ENCODE data around the gene ADORA2B. TPM values are rescaled to one million over a fixed set of nuclear protein-coding genes. Genes with fewer than 3 reads are reported as not detected.
A peak's percentile ranks its signal among the peaks of the same experiment; 100 is the strongest.

ADORA2B gene
- total RNA-seq, 1 donor from 2014 or later: 5.0 TPM

DNA sequence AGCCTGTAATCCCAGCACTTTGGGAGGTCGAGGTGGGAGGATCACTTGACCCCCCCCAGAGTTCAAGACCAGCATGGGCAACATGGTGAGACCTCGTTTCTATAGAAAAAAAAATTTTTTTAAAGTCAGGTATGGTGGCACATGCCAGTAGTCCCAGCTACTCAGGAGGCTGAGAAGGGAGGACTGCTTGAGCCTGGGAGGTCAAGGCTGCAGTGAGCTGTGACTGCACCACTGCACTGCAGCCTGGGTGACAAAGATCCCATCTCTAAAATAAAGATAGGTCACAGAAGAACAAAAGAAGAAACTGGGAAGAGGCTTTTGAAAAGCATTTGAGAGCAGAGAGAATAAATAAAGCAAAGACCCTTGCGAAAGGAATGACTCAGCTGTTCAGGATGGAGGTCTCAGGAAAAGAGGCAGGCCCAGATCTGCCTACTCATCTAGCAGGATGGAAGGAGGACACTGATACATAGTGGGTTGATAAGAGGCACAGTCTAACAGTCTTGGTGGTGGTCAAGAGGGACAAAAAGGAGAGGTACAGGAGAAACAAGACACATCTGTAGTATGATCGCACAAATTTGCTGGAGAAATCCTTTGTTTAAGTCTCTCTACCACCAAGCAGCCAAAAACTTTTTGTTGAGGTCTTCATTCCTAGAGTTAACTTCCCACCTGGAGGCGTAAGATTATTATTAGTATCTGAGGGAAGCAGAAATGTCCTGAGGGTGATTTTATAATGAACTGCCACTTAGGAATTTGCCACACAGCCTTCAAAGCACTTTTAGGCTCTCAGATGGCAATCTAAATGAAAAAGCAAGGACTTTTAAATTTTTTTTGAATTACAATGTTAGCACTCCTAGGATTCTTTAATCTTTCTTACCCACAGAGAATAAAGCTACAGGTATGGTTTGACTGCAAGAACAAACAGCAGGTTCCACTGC, 37.0 kb downstream of the ADORA2B start:
- DNase-seq (ENCODE audit: low read depth): no peak

DNA sequence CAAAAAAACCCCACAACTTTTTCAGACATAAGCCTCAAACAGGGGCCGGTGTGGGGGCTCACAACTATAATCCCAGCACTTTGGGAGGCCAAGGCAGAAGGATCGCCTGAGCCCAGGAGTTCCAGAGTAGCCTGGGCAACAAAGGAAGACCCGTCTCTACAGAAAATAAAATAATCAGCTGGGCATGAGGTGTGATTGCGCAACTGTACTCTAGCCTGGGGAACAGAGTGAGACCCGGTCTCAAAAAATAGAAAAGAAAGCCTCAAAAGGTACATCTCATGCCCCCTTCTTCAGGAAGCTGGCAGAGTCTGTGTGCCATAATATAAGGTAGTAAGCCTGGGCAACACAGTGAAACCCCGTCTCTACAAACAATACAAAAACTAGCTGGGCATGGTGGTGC, 51.4 kb downstream of the ADORA2B start:
- no peak for DNase-seq (ENCODE audit: low read depth)

DNA sequence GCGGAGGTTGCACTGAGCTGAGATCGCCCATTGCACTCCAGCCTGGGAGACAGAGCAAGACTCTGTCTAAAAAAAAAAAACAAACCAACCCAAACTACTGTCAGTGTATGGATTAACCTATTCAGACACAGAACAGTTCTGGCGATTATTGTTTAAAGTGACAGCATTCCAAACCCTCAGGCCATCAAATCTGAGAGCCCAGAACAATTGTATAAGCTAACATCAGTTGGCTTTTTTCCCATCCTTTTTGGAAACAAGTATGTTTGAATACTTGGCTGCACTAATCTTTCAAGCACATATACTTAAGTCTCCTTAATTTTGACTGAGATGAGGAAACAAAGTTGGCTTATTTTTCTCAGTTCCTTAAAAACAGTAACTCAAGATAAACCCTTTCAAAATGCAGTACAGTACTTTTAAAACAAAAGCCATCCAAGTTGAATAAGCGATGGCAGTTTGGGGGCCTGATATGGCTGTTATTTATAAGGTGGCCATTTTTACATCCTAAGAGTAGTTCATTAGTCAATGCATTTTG, 53.2 kb downstream of the ADORA2B start:
- DNase-seq (ENCODE audit: low read depth): no peak

DNA sequence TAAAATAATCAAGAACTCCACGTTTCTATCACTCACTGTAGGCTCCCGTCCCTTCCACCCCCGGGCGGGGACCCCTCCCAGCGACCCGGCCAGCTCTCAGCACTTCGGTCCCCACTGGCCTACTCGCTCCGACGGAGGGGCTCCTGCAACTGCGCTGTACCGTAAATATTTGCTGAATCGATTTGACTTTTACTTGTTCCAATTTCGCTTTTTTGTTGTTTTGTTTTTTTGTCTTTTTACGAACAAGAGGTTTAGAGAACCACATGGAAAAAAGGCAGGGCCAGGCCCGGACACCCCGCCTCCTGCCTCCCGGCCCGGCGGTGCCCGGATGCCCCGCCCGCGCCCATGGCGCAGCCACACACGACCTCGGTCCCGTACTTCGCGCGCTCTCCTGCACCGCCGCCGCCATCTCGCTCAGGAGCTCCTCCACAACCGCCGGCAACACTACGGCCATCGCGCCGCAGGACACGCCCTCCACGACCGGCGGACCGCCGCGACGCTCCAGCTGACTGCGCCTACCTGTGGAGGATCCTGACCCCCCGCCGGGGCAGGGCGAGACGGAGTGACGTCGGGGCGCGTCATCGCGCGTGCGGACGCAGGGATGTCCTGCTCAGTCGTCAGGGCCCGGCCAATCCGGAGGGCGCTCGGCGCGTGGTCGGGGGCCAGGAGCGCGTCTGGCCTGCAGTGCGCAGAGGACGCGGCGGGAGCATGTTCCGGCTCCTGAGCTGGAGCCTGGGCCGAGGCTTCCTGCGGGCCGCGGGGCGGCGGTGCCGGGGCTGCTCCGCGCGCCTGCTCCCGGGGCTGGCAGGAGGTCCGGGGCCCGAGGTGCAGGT, 54.4 kb downstream of the ADORA2B start, which contains the start of the genes TTC19 and ZSWIM7:
Gene TTC19 (plus strand): TSS at position 684 of the 833 bp plus-strand sequence. CDS start 25 bp downstream, at position 709.
Gene ZSWIM7 (minus strand): TSS at position 564 of the 833 bp plus-strand sequence. CDS start 110 bp downstream, at position 454.
- DNase-seq (ENCODE audit: low read depth): peak; percentile 78

DNA sequence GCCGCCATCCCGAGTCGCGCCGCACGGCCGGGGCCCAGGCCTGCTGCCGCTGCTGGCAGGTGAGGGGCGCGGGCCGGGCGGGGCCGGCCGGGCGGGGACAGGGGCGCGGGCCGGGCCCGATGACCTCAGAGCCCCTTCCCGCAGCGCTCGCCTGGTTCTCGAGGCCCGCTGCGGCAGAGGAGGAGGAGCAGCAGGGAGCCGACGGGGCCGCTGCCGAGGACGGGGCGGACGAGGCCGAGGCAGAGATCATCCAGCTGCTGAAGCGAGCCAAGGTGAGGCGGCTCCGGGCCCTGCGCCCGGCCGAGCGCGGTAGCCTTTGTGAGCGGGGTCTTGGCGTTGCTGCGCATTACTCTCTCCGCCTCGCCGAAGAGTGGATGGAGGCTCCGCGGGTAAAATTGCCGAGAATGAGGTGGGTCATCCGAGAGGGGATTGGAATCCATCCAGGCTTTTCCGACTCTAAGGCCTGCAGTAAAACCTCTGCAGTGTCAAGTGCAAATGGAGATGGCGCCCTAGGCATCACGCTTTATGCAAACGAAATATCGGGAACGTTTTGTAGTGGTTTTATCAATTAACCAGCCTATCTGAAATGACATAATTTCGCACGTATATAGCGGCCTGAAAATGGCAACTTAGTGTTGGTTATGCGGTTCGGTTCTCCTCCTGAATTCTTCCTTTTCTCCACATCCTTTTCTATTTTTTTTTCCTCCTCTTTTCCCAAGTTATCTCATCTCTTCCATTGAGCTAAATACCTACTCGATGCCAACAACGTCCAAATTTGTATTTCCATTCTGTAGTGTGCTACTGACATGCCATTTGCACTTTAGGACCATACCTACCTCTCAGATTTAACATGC, 55.3 kb downstream of the ADORA2B start:
- DNase-seq (ENCODE audit: low read depth): peak; percentile 16

DNA sequence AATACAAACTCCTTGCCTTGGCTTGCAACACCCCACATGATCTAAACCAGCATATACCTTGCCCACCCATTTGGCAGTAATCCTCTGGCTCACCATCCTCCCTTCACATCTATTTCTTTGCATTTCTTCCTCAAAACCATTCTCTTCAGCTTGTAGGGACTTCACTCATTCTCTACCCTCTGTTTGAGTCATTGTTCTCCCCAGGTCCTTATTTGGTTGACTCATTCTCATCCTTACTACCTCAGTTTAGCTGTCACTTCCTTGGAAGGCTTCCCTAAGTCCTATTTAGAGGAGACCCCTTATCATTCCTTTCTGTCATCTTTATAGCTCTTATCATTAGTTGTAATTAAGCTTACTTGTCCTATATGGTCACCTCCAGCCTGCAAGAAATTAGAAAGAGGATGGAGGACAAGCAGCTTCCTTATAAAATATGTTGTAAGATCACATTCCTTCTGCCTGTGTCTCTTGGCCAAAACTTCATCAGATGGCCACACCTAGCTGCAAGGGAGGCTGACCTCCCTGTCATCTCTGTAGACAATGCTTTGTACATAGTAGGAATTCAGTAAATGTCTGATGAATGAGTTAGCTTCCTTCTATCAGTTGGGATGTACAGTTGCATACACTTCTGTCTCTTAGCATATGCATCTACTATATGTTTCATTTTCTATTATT, 56.4 kb downstream of the ADORA2B start:
- DNase-seq (ENCODE audit: low read depth): no peak

DNA sequence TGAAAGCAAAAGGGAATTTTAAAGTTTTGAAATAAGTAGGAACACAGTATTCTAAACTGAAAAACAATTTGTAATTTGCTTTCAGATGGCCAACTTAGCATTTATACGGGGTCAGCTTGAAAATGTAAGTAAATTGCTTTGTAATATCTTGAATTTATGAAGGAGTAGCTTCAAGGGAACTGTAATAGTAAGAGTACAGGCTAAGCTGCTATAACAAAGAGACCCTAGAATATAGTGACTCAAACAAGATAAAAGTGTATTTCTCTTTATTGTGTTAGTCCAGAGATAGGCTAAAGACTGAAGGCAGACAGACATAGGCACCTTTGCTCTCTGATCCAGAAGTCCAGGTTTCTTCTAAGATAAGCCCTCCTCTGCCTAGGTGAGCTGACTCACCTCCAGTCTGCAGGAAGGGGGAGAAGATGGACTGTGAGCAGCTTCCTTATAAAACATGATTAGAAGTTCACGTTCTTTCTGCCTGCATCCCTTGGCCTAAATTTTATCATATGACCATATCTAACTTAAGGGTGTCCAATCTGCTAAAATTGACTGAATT, 57.9 kb downstream of the ADORA2B start:
- no peak for DNase-seq (ENCODE audit: low read depth)

DNA sequence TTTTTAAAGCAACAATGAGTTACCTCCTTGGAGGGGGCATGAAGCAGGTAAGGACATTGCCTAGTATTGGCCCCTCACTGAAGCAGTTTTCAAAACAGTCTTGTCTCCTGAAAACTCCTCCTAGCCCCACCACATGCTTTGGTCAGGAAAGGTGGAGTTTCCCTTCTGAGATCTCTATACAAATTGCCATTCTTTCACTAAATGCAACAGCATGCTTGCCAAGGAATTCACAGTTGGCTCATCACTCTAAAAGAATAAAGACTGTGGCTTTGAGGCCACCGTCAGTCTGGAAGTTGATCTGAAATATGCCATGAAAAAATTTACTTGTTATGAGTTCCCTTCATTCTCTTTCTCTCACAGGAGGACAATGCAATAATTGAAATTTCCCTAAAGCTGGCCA, 58.9 kb downstream of the ADORA2B start:
- no peak for DNase-seq (ENCODE audit: low read depth)

DNA sequence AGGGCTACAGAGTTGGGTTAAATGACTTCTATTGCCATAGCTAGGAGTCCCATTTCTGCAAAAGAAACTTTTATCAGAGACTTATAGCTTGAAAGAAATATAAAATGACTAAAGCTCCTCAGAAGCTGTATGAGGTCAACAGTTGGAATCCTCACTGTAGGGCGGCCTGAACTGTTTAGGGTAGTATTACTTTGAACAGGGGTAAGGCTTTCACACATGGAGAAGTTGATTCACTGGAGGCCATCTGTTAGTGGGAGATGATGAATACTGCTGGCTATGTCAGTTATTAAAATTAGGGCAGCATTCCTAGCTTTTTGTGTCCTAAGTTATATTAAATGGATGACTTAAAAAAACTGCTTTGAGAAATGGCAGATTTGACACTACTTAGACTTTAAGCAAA, 60.7 kb downstream of the ADORA2B start:
- no peak for DNase-seq (ENCODE audit: low read depth)

DNA sequence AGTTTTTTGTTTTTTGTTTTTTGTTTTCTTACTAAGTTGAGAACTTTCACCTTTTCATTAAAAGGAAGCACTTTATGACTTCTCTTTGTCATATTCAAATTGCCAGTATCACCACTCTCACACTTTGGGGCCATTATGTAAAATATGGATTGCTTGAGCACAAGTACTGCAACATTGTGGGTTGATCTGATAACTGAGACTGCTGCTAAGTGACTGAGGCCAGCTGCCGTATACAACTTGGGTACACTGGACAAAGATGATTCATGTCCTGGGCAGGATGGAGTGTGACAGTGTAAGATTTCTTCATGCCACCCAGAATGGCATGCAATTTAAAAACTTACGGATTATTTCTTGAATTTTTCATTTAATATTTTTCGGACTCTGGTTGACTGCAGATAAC, 62.5 kb downstream of the ADORA2B start:
- no peak for DNase-seq (ENCODE audit: low read depth)

DNA sequence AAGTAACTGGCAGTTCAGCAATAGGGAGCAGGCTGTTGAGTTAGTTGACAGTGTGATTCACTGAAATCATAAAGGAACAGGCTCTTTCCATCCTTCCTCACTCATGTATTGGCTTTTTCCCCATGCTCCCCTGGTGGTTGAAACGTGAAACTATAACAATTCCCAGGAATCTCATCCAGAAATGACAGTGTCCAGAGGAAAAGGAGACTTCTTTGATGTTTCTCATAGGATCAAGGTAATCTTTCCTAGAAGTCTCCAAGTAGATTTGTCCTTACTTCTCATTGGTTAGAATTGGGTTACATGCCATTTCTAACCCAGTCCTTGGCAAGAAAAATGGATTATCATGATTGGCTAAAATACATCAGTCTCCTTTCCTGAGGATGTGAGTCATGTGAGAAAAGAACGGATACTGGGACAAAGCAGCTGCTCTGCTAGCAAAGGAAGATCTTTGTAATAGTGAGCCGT, 69.0 kb downstream of the ADORA2B start:
- peak; percentile 71 for DNase-seq (ENCODE audit: low read depth)

DNA sequence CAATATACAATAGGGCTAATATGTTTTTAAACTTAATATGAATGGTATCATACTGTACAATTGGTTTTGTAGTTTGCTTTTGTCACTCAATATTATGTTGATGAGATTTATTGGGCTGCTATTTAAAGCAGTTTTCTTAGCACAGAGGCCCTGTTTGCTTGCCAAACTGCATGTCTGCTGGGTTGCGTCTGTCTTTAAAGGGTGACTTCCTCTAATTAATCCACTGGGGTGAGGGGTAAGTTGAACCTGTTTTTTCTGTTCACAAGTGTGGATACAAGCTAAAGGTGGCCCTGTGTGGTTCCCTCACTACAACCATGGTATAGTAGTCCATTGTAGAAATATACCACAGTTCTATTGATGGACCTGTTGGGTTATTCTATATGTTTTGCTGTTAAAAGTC, 74.4 kb downstream of the ADORA2B start:
- no peak for DNase-seq (ENCODE audit: low read depth)

DNA sequence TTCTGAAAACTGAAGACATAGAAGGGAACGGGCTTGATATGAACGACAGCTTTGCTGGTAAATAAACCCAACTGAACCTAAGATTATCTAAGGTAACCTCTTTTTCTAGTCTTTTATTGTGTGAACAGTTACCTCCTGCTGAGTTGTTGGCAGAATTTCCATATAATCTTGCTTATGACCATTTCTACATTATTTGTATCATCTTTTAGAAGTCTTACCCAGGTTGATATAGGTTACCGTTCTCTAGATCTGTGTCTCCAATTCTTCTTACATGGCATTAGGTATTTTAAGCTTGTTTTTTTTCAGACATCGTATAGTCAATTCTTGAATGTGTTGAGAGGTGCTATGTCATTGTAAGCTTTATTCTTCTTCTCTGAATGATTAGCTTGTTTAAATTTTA, 79.0 kb downstream of the ADORA2B start:
- DNase-seq (ENCODE audit: low read depth): no peak

DNA sequence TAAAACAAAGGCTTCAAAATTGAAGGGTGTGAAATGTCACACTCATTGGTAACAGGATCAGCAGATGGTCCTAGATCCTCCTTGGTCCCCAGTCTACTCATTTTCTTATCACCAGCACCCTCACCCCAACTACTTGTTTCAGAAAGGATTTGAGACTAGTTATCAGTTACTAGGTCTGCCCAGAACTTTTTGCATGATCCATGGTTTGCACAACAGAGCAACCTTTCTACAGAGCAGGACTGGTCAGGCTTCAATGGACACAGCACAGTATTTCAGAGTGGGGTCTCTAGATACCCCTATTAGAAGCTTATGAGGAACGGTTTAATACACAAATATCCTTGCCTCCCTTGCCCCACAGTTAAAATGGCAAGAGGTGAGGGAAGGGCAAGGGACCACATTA, 80.3 kb downstream of the ADORA2B start:
- DNase-seq (ENCODE audit: low read depth): no peak

Other genes starting within 250 kb of the ADORA2B start
- gene ZNF286A, start 245.4 kb upstream of the ADORA2B start, total RNA-seq: 50.3 and 67.9 TPM in 2 replicates
- not detected in 2 replicates for gene TBC1D26, start 212.8 kb upstream of the ADORA2B start, total RNA-seq
- 18.1 and 32.1 TPM in 2 replicates for gene ZSWIM7, start 54.6 kb downstream of the ADORA2B start, total RNA-seq
- 68.8 and 101 TPM in 2 replicates for gene TTC19, start 54.7 kb downstream of the ADORA2B start, total RNA-seq